Measurements from ENCODE around the gene SELENOO.

The SELENOO gene

GRCh38 chr22:50246242-50247175 lies 45.7 kb downstream of the SELENOO start:
- DNase-seq (ENCODE audit: low spot score) (no peak), ATAC-seq (ENCODE audit: low read depth) (no peak)
- peaks cover 1% of the 10 kb centered on the region for H3K4me1 ChIP-seq (ENCODE audit: insufficient read depth, poor library complexity, severe bottlenecking)
- peaks cover 13% of the 10 kb centered on the region for H3K36me3 ChIP-seq (ENCODE audit: low read depth)
- H3K27ac ChIP-seq (ENCODE audit: poor library complexity, severe bottlenecking), result no peak overlapping the region
- H3K4me3 ChIP-seq (ENCODE audit: severe bottlenecking), result no peak overlapping the region
- no peaks in the 10 kb centered on the region for H3K9me3 ChIP-seq (ENCODE audit: severe bottlenecking)
- no peak for TF ChIP-seq CTCF (IDR thresholded peaks at IDR 0.05; ENCODE audit: poor library complexity, severe bottlenecking)
- no peaks in the 10 kb centered on the region for H3K27me3 ChIP-seq (ENCODE audit: insufficient read depth, poor library complexity, severe bottlenecking)

GRCh38 chr22:50247748-50248147 lies 46.9 kb downstream of the SELENOO start:
- H3K4me3 ChIP-seq (ENCODE audit: severe bottlenecking), result no peak overlapping the region
- peaks cover 13% of the 10 kb centered on the region for H3K36me3 ChIP-seq (ENCODE audit: low read depth)
- no peaks in the 10 kb centered on the region for H3K4me1 ChIP-seq (ENCODE audit: insufficient read depth, poor library complexity, severe bottlenecking)
- DNase-seq (ENCODE audit: low spot score), result peak; percentile 89
- no peaks in the 10 kb centered on the region for H3K9me3 ChIP-seq (ENCODE audit: severe bottlenecking)
- no peak for TF ChIP-seq CTCF (IDR thresholded peaks at IDR 0.05; ENCODE audit: poor library complexity, severe bottlenecking)
- H3K27ac ChIP-seq (ENCODE audit: poor library complexity, severe bottlenecking), result no peak overlapping the region
- ATAC-seq (ENCODE audit: low read depth), result peak; percentile 41
- H3K27me3 ChIP-seq (ENCODE audit: insufficient read depth, poor library complexity, severe bottlenecking), result no peaks in the 10 kb centered on the region

- no peaks in the 10 kb centered on the region for H3K4me1 ChIP-seq (ENCODE audit: insufficient read depth, poor library complexity, severe bottlenecking)
- DNase-seq (ENCODE audit: low spot score), result no peak
These were observed 47.6 kb downstream of the SELENOO start for GRCh38 chr22:50248196-50249081.

GRCh38 chr22:50249341-50250248 lies 48.8 kb downstream of the SELENOO start:
- H3K9me3 ChIP-seq (ENCODE audit: severe bottlenecking), result no peaks in the 10 kb centered on the region
- H3K4me1 ChIP-seq (ENCODE audit: insufficient read depth, poor library complexity, severe bottlenecking), result no peaks in the 10 kb centered on the region
- peaks cover 13% of the 10 kb centered on the region for H3K36me3 ChIP-seq (ENCODE audit: low read depth)
- H3K4me3 ChIP-seq (ENCODE audit: severe bottlenecking), result no peak overlapping the region
- DNase-seq (ENCODE audit: low spot score) (no peak), ATAC-seq (ENCODE audit: low read depth) (no peak)
- no peak overlapping the region for H3K27ac ChIP-seq (ENCODE audit: poor library complexity, severe bottlenecking)
- no peaks in the 10 kb centered on the region for H3K27me3 ChIP-seq (ENCODE audit: insufficient read depth, poor library complexity, severe bottlenecking)
- TF ChIP-seq CTCF (IDR thresholded peaks at IDR 0.05; ENCODE audit: poor library complexity, severe bottlenecking), result no peak

More at GRCh38 chr22:50248196-50249081, 47.6 kb downstream of the SELENOO start:
- no peak for TF ChIP-seq CTCF (IDR thresholded peaks at IDR 0.05; ENCODE audit: poor library complexity, severe bottlenecking)
- peaks cover 13% of the 10 kb centered on the region for H3K36me3 ChIP-seq (ENCODE audit: low read depth)
- no peak overlapping the region for H3K27ac ChIP-seq (ENCODE audit: poor library complexity, severe bottlenecking)
- H3K4me3 ChIP-seq (ENCODE audit: severe bottlenecking), result no peak overlapping the region
- H3K9me3 ChIP-seq (ENCODE audit: severe bottlenecking), result no peaks in the 10 kb centered on the region
- H3K27me3 ChIP-seq (ENCODE audit: insufficient read depth, poor library complexity, severe bottlenecking), result no peaks in the 10 kb centered on the region
- no peak for ATAC-seq (ENCODE audit: low read depth)
